Type B pancreatic cell (in vitro differentiated cells): ENCODE results near the gene UBE2S. TPM values are rescaled to one million over a fixed set of nuclear protein-coding genes. Genes with fewer than 3 reads are reported as not detected.
A peak's percentile ranks its signal among the peaks of the same experiment; 100 is the strongest.
"Not testable (repeated sequence)": the region's sequence is repeated elsewhere in the genome, so short reads cannot be mapped to it uniquely, and the experiment has no call there.

ENCODE experiments used
- DNase-seq: peaks from one replicate; pipeline ENCODE4 v3.0.0; 2021; ENCODE audit warnings: mixed read lengths; ENCODE audit not compliant: unreplicated experiment; ENCODE audit errors: extremely low spot score
- H3K27ac Mint-ChIP-seq: 2 replicates; pipeline ENCODE4 v1.8.0; 2021; ENCODE audit warnings: mild to moderate bottlenecking, mixed read lengths
- H3K27me3 Mint-ChIP-seq: 2 replicates; pipeline ENCODE4 v1.8.0; 2021; ENCODE audit warnings: mixed read lengths
- H3K36me3 Mint-ChIP-seq: 2 replicates; pipeline ENCODE4 v1.8.0; 2021; ENCODE audit warnings: mixed read lengths
- H3K4me1 Mint-ChIP-seq: one replicate; pipeline ENCODE4 v1.8.0; 2021; ENCODE audit warnings: mixed read lengths; ENCODE audit not compliant: unreplicated experiment
- H3K4me3 Mint-ChIP-seq: 2 replicates; pipeline ENCODE4 v1.8.0; 2021; ENCODE audit warnings: mild to moderate bottlenecking, mixed read lengths
- H3K9me3 Mint-ChIP-seq: 2 replicates; pipeline ENCODE4 v1.8.0; 2021; ENCODE audit warnings: mixed read lengths
- CTCF ChIP-seq: fragments of 200-600 bp; sonication (generic); conservative IDR thresholded peaks from 2 replicates; pipeline ENCODE4 v1.5.0; 2021; ENCODE audit warnings: antibody characterized with exemption, mild to moderate bottlenecking
- total RNA-seq: library from RNA; stranded (reverse); gene quantifications from 2 replicates; pipeline ENCODE4 v1.2.1, GENCODE V29; 2021; ENCODE audit warnings: low replicate concordance

Gene UBE2S
- total RNA-seq, 1 donor from 2014 or later, result 91.3 TPM

GRCh38 chr19:55419103-55419502, 11.5 kb upstream of the UBE2S start:
- Mint-ChIP-seq H3K9me3 (no peaks in the 10 kb centered on the region), H3K27ac (no peak overlapping the region), H3K4me1 (peaks cover 6% of the 10 kb centered on the region), H3K4me3 (no peak overlapping the region), H3K27me3 (peaks cover 30% of the 10 kb centered on the region), H3K36me3 (no peaks in the 10 kb centered on the region)
- DNase-seq, result no peak
- no peak for TF ChIP-seq CTCF

- no peaks in the 10 kb centered on the region for H3K9me3 Mint-ChIP-seq
- peak overlapping the region; percentile 45 for H3K4me3 Mint-ChIP-seq
- no peaks in the 10 kb centered on the region for H3K36me3 Mint-ChIP-seq
- peaks cover 6% of the 10 kb centered on the region for H3K4me1 Mint-ChIP-seq
- DNase-seq, result no peak
- peaks cover 23% of the 10 kb centered on the region for H3K27me3 Mint-ChIP-seq
- TF ChIP-seq CTCF, result peak; percentile 83
- peak overlapping the region; percentile 25 for H3K27ac Mint-ChIP-seq
These were observed 10.6 kb upstream of the UBE2S start for GRCh38 chr19:55418185-55418584.

- Mint-ChIP-seq H3K4me1 (peaks cover 18% of the 10 kb centered on the region), H3K27me3 (peaks cover 14% of the 10 kb centered on the region), H3K9me3 (peaks cover 5% of the 10 kb centered on the region), H3K36me3 (peaks cover 14% of the 10 kb centered on the region), H3K27ac (no peak overlapping the region), H3K4me3 (no peak overlapping the region)
- DNase-seq, result no peak
- TF ChIP-seq CTCF, result no peak
These were observed 2.6 kb upstream of the UBE2S start for GRCh38 chr19:55410168-55410567.

GRCh38 chr19:55409179-55409578, 1.6 kb upstream of the UBE2S start:
- H3K9me3 Mint-ChIP-seq, result not testable (repeated sequence)
- H3K27ac Mint-ChIP-seq, result peak overlapping the region; percentile 98

GRCh38 chr19:55408533-55408872, 915 bp upstream of the UBE2S start:
- H3K9me3 Mint-ChIP-seq, result peaks cover 5% of the 10 kb centered on the region
- H3K4me1 Mint-ChIP-seq, result peaks cover 18% of the 10 kb centered on the region
- peak overlapping the region; percentile 98 for H3K27ac Mint-ChIP-seq

More at GRCh38 chr19:55409179-55409578, 1.6 kb upstream of the UBE2S start:
- H3K4me1 Mint-ChIP-seq, result peaks cover 18% of the 10 kb centered on the region
- not testable (repeated sequence) for DNase-seq
- peaks cover 12% of the 10 kb centered on the region for H3K27me3 Mint-ChIP-seq
- H3K36me3 Mint-ChIP-seq, result peaks cover 14% of the 10 kb centered on the region
- peak overlapping the region; percentile 74 for H3K4me3 Mint-ChIP-seq

More at GRCh38 chr19:55408533-55408872, 915 bp upstream of the UBE2S start:
- TF ChIP-seq CTCF, result no peak
- peaks cover 14% of the 10 kb centered on the region for H3K36me3 Mint-ChIP-seq
- no peak for DNase-seq
- H3K4me3 Mint-ChIP-seq, result peak overlapping the region; percentile 97
- peaks cover 12% of the 10 kb centered on the region for H3K27me3 Mint-ChIP-seq
